Lung (tissue), 12 donors: ENCODE measurements around the gene HBS1L. TPM values are rescaled to one million over a fixed set of nuclear protein-coding genes. Genes with fewer than 3 reads are reported as not detected.

Experiments
- ATAC-seq: fragments of 200-7000 bp; cut with Tn5 transposase; one replicate; pipeline ENCODE4 v1.9.1; 2020; ENCODE audit warnings: moderate number of reproducible peaks; ENCODE audit not compliant: insufficient read depth, low FRiP score
- DNase-seq, 3 donors: peaks; one replicate each; pipeline ENCODE4 v3.0.0-alpha.2; 2013 to 2017
- H3K27ac ChIP-seq, 2 donors: one replicate each; pipeline ENCODE4 v1.5.1; 2013; ENCODE audit warnings: mild to moderate bottlenecking in 2 of 2, moderate library complexity in 2 of 2, control low read depth in 1 of 2, inconsistent platforms in 1 of 2, low read depth in 1 of 2, low read length in 1 of 2
- H3K27me3 ChIP-seq, 3 donors: one replicate each; pipeline ENCODE4 v1.5.1; 2013; ENCODE audit warnings: low read length in 2 of 3; ENCODE audit not compliant: control insufficient read depth in 3 of 3, insufficient read depth in 3 of 3
- H3K36me3 ChIP-seq, 4 donors: one replicate each; pipeline ENCODE4 v1.5.1; 2013; ENCODE audit warnings: low read length in 4 of 4, mild to moderate bottlenecking in 1 of 4, moderate library complexity in 1 of 4; ENCODE audit not compliant: control insufficient read depth in 4 of 4, insufficient read depth in 4 of 4
- H3K4me1 ChIP-seq, 5 donors: one replicate each; pipeline ENCODE4 v1.5.1; 2013; ENCODE audit warnings: low read length in 5 of 5, mild to moderate bottlenecking in 2 of 5, moderate library complexity in 1 of 5; ENCODE audit not compliant: control insufficient read depth in 5 of 5, insufficient read depth in 5 of 5
- H3K4me3 ChIP-seq: one replicate; pipeline ENCODE4 v1.5.1; 2013; ENCODE audit warnings: mild to moderate bottlenecking, control low read depth, moderate library complexity
- H3K9ac ChIP-seq, 2 donors: one replicate each; pipeline ENCODE4 v1.5.1; 2013; ENCODE audit warnings: low read length in 2 of 2, control low read depth in 1 of 2; ENCODE audit not compliant: insufficient read depth in 1 of 2
- H3K9me3 ChIP-seq, 4 donors: one replicate each; pipeline ENCODE4 v1.5.1; 2013; ENCODE audit warnings: low read length in 3 of 4, mild to moderate bottlenecking in 1 of 4, moderate library complexity in 1 of 4; ENCODE audit not compliant: control insufficient read depth in 4 of 4, insufficient read depth in 3 of 4
- CTCF ChIP-seq: IDR thresholded peaks from 2 replicates; pipeline ENCODE4 v1.5.1; 2012; ENCODE audit warnings: mild to moderate bottlenecking; ENCODE audit errors: control extremely low read depth, extremely low read depth
- WGBS, 2 donors: extraction: QIAGEN DNeasy Blood & Tissue Kit; methylation state at CpG; one replicate each; pipeline ENCODE4 v1.1.7; 2013; 5-methylcytosine and 5-hydroxymethylcytosine counted together
- polyA plus RNA-seq, 2 donors: library from polyadenylated mRNA; stranded (reverse); fragments of 200-250 nt; gene quantifications; one replicate each; pipeline ENCODE4 v1.2.1, GENCODE V29; 2013
- total RNA-seq, 2 donors: library from RNA; depleted of rRNA in 1 of 2; stranded (reverse); fragments of >200 nt in 1 of 2; gene quantifications; one replicate each; pipeline ENCODE4 v1.2.1, GENCODE V29; 2014 to 2021
- donor health status: control.
- donor health status: control.
- donor health status: Bipolar disorder and iron deficiency.
- donor health status: healthy.
- donor health status: DM: yes; HTN: yes; CAD: no.

The HBS1L gene
- total and polyA plus RNA-seq, 4 donors = 13.1 to 76.3 (median 43.3) TPM

DNA sequence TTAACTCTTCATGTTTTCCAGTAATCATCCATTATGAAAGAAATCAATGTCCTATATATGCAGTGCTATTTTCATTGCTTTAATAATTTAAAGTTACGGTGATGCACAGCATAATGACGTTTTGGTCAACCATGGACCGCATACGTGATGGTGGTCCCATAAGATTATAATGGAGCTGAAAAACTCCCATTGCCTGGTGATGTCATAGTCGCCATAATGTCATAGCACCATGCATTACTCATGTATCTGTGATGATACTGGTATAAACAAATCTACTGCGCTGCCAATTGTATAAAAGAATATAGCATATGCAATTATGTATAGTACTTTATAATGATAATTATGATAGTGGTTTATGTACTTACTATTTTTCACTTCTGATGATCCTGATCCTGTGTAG, 62.5 kb downstream of the HBS1L start:
- H3K4me1 ChIP-seq = no peaks in the 10 kb centered on the region
- DNase-seq (no peak), ATAC-seq (no peak)
- no peak overlapping the region for H3K4me3 ChIP-seq
- WGBS, 2 donors = 97 to 99% methylated on average over 6 of the region's 6 CpGs
- peaks cover 7 to 14% (median 11%) of the 10 kb centered on the region in 4 donors for H3K36me3 ChIP-seq
- no peak overlapping the region for H3K9ac ChIP-seq
- no peak overlapping the region for H3K27ac ChIP-seq
- no peaks in the 10 kb centered on the region for H3K9me3 ChIP-seq
- H3K27me3 ChIP-seq = no peaks in the 10 kb centered on the region
- no peak for TF ChIP-seq CTCF

GRCh38 chr6:134990262-134990661, 64.4 kb downstream of the HBS1L start:
- 87 to 91% methylated on average over 3 of the region's 3 CpGs for WGBS, 2 donors
- no peak for ATAC-seq
- no peaks in the 10 kb centered on the region for H3K27me3 ChIP-seq

GRCh38 chr6:134984821-134985220, 69.8 kb downstream of the HBS1L start:
- no peaks in the 10 kb centered on the region for H3K27me3 ChIP-seq
- H3K4me1 ChIP-seq = no peaks in the 10 kb centered on the region
- DNase-seq (no peak), ATAC-seq (no peak)
- 11 to 36% methylated on average over 1 of the region's 1 CpG for WGBS, 2 donors
- H3K4me3 ChIP-seq = no peak overlapping the region
- TF ChIP-seq CTCF = no peak
- no peaks in the 10 kb centered on the region for H3K9me3 ChIP-seq
- H3K9ac ChIP-seq = no peak overlapping the region
- peaks cover 3 to 24% (median 21%) of the 10 kb centered on the region in 4 donors for H3K36me3 ChIP-seq
- no peak overlapping the region for H3K27ac ChIP-seq

More at GRCh38 chr6:134990262-134990661, 64.4 kb downstream of the HBS1L start:
- Histone ChIP-seq H3K4me3 (no peak overlapping the region), H3K9ac (no peak overlapping the region), H3K36me3 (peaks cover 7 to 10% (median 8%) of the 10 kb centered on the region in 4 donors), H3K9me3 (no peaks in the 10 kb centered on the region), H3K4me1 (no peaks in the 10 kb centered on the region), H3K27ac (no peak overlapping the region)
- no peak for TF ChIP-seq CTCF
- no peak for DNase-seq

GRCh38 chr6:134983823-134984222, 70.8 kb downstream of the HBS1L start:
- H3K4me1 ChIP-seq = no peaks in the 10 kb centered on the region
- 88 to 98% methylated on average over 2 of the region's 2 CpGs for WGBS, 2 donors
- no peak for ATAC-seq
- H3K27ac ChIP-seq = no peak overlapping the region
- H3K36me3 ChIP-seq = peaks cover 3 to 26% (median 22%) of the 10 kb centered on the region in 4 donors
- no peak for TF ChIP-seq CTCF
- no peak overlapping the region for H3K9ac ChIP-seq
- no peaks in the 10 kb centered on the region for H3K9me3 ChIP-seq
- no peak for DNase-seq
- H3K27me3 ChIP-seq = no peaks in the 10 kb centered on the region
- no peak overlapping the region for H3K4me3 ChIP-seq
